Hematopoietic multipotent progenitor cell treated with erythropoietin and hydrocortisone succinate and interleukin-3 and kit ligand, for 6 days (in vitro differentiated cells): ENCODE measurements around the gene HBA1.
"Not testable (repeated sequence)": the region's sequence is repeated elsewhere in the genome, so short reads cannot be mapped to it uniquely, and the experiment has no call there.

ENCODE experiments used
- DNase-seq: peaks from one replicate; pipeline ENCODE4 v3.0.0-alpha.2; 2015

HBA1 gene

DNA sequence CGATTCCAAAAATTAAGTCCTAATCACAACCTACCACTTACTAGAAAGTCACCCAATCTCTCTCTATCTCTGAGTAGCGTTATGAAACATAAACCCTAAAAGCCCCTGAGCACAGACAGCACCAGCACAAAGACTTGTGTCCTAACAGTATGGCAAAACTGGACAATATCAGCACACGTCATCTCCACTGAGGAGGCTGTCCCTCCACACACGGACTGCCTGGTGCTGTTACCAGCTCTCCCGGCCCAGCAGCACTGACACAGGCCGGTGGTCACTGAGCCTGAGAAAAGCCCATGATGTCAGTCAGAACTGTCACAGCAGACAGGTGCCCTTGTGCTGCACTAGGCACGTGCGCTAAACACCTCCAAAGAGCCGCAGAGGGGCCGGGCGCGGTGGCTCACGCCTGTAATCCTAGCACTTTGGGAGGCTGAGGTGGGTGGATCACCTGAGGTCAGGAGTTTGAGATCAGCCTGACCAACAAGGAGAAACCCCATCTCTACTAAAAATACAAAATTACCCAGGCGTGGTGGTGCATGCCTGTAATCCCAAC is 35.2 kb downstream of the HBA1 start:
- not testable (repeated sequence) for DNase-seq

DNA sequence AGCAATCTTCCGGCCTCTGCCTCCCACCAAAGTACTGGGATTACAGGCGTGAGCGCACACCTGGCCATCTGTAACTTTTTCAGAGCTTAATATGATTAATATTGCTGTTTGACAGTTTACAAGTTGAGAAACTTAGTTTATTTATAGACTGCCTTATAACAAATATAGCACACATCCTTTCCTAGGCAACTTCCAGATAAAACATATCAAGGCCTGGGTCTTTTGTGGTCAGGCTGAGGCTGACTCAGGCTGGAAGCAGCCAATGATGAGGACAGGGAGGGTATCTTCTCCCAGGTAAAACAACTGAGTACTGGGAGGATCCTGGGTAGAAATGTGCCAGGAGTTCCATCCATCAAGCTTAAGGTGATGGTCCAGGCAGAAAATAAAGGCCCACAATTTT is 36.5 kb downstream of the HBA1 start:
- no peak for DNase-seq

DNA sequence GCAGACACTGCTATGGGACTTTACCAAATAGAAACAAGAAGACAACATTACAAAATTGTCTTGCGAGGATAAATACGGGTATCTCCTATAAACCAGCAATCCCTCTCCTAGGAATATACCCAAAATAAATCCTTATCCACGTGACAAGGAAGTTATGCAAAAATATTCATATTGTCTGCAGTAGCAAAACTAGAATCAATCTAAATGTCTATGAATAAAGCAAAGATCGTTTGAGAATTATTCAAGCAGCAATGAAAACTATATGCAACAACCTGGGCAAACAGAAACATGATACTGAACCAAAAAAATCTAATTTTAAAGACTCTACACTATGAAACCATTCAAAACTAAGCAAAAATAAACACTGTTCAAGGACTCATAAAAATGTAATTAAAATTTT is 43.5 kb downstream of the HBA1 start:
- DNase-seq: no peak
